Endothelial cell (in vitro differentiated cells): ENCODE data around the gene TBC1D3H. TPM values are rescaled to one million over a fixed set of nuclear protein-coding genes. Genes with fewer than 3 reads are reported as not detected.
"Not testable (repeated sequence)": the region's sequence is repeated elsewhere in the genome, so short reads cannot be mapped to it uniquely, and the experiment has no call there.

Experiments
- DNase-seq: peaks from one replicate; pipeline ENCODE4 v3.0.0; 2021; ENCODE audit warnings: low spot score
- H3K27ac Mint-ChIP-seq: one replicate; pipeline ENCODE4 v1.8.0; 2021; ENCODE audit warnings: mixed read lengths, inconsistent platforms; ENCODE audit not compliant: unreplicated experiment
- H3K27me3 Mint-ChIP-seq: one replicate; pipeline ENCODE4 v1.8.0; 2021; ENCODE audit warnings: mild to moderate bottlenecking, moderate library complexity, mixed read lengths, inconsistent platforms; ENCODE audit not compliant: unreplicated experiment
- H3K36me3 Mint-ChIP-seq: one replicate; pipeline ENCODE4 v1.8.0; 2021; ENCODE audit warnings: mild to moderate bottlenecking, low read depth, mixed read lengths, inconsistent platforms; ENCODE audit not compliant: unreplicated experiment
- H3K4me1 Mint-ChIP-seq: one replicate; pipeline ENCODE4 v1.8.0; 2021; ENCODE audit warnings: mild to moderate bottlenecking, mixed read lengths, inconsistent platforms; ENCODE audit not compliant: unreplicated experiment
- H3K4me3 Mint-ChIP-seq: one replicate; pipeline ENCODE4 v1.8.0; 2021; ENCODE audit warnings: mild to moderate bottlenecking, mixed read lengths, inconsistent platforms; ENCODE audit not compliant: unreplicated experiment
- H3K9me3 Mint-ChIP-seq: one replicate; pipeline ENCODE4 v1.8.0; 2021; ENCODE audit warnings: mixed read lengths, inconsistent platforms; ENCODE audit not compliant: unreplicated experiment
- long read RNA-seq: library from polyadenylated mRNA; unstranded; transcript quantifications from one replicate; pipeline ENCODE4 v2.0.0, GENCODE V29; 2020; ENCODE audit not compliant: unreplicated experiment
- total RNA-seq: library from RNA; stranded (reverse); fragmentation: NEBNext Ultra II Directional; extraction: Animal tissue kit (Norgen Biotek cat#: 25700); gene quantifications from one replicate; pipeline ENCODE4 v1.2.1, GENCODE V29; 2021; ENCODE audit not compliant: unreplicated experiment

Gene TBC1D3H
- not detected for total RNA-seq
- long read RNA-seq, result 0 reads

DNA sequence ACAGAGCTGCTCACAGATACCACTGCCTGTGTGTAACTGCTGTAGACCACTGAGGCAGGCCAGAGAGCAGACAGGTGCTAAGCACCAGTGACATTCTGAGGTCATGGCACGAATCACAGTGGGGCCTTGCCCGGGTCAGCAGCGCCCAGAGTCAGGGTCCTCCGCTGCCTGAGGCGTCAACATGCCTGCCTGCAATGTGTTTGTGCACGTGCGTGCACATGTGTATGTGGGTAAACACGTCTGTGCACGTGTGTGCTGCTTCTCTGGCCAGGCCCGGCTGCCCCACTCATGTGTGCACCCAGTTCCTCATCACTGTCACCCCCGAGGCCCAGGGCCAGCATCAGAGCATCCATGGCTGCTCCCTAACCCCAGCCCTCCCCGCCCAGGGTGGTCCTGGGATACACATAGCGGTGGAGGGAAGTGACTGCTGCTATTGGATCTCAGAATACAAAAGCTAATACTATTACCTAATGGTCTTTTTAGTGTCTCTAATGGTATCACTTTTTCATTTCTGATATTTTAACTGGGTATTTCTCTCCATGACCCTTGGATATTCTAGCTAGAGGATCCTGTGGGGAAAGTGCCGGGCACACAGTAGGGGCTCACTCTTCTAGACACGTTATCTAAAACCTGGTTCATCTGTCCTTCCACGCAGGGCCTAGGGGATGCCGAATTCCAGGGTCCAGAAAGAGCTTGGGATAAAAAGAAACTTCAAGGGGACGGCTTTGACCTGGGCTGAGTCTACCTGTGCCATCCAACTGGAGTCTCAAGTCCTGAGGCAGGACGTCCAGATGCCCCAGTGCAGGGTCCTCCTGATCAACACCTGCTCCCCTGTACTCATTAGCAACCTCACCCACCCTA lies at the start of gene TBC1D3H:
Gene TBC1D3H (minus strand): TSS at position 51 of the 861 bp plus-strand sequence. CDS start 1,540 bp downstream, outside the sequence.
- not testable (repeated sequence) for H3K36me3 Mint-ChIP-seq, H3K4me1 Mint-ChIP-seq, DNase-seq, H3K27me3 Mint-ChIP-seq, H3K27ac Mint-ChIP-seq, H3K9me3 Mint-ChIP-seq, H3K4me3 Mint-ChIP-seq

DNA sequence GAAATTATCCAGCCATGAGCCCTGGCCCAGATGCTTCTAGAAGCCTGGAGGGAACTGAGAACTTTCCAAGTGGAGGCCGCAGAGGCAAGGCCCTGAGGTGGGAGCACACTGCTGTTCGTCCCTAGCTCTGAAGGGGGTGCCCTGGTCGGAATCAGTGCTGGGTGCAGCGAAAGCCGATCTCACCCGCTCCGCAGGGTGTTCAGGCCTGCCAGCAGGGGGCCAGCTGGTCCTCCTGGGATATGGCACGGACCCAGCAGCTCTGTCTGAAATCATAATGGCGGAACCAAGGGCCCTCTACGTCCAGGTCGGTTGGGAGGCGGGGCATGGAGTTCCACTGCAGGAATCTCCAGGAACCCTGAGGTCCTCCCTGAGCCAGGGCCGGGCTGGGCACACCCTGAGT lies 40.7 kb upstream of the TBC1D3H start:
- not testable (repeated sequence) for H3K9me3 Mint-ChIP-seq, H3K27ac Mint-ChIP-seq, H3K27me3 Mint-ChIP-seq, H3K36me3 Mint-ChIP-seq, H3K4me1 Mint-ChIP-seq, H3K4me3 Mint-ChIP-seq
- DNase-seq, result peak; percentile 3

GRCh38 chr17:36415180-36415941 lies 27.1 kb upstream of the TBC1D3H start:
- H3K4me3 Mint-ChIP-seq, H3K36me3 Mint-ChIP-seq, H3K4me1 Mint-ChIP-seq, H3K27ac Mint-ChIP-seq, DNase-seq, H3K27me3 Mint-ChIP-seq, H3K9me3 Mint-ChIP-seq: not testable (repeated sequence)

GRCh38 chr17:36390943-36391645 lies 2.9 kb upstream of the TBC1D3H start:
- not testable (repeated sequence) for H3K9me3 Mint-ChIP-seq, H3K27me3 Mint-ChIP-seq, H3K36me3 Mint-ChIP-seq, H3K4me1 Mint-ChIP-seq, H3K4me3 Mint-ChIP-seq, DNase-seq, H3K27ac Mint-ChIP-seq

DNA sequence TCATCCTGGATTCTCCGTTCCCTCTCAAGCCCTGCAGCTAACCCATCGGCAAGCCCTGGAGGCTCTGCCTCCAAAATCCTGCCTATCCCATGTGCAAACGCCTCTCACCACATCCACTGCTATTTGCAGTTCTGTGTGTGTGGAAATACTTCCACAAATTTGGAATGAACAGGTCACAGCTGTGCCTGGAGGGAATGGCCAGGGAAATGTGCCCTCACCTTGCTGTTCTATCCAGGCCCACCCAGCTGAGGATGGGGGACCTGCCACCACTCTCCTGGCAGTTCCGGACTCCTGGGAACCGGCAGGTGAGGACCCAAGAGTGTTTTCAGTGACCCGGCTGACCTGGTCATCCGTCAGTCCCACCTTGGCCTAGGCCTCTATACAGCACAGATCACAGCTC lies 12.3 kb downstream of the TBC1D3H start:
- not testable (repeated sequence) for DNase-seq, H3K36me3 Mint-ChIP-seq, H3K4me1 Mint-ChIP-seq, H3K4me3 Mint-ChIP-seq, H3K27ac Mint-ChIP-seq, H3K27me3 Mint-ChIP-seq, H3K9me3 Mint-ChIP-seq

- not testable (repeated sequence) for H3K4me1 Mint-ChIP-seq, DNase-seq, H3K4me3 Mint-ChIP-seq, H3K27ac Mint-ChIP-seq, H3K27me3 Mint-ChIP-seq, H3K9me3 Mint-ChIP-seq, H3K36me3 Mint-ChIP-seq
These were observed 25.7 kb downstream of the TBC1D3H start for GRCh38 chr17:36362496-36362895.

Other genes starting within 250 kb of the TBC1D3H start
- 8.9 TPM for gene TBC1D3B, start 211.8 kb downstream of the TBC1D3H start, total RNA-seq
- 4.0 TPM for gene CCL3L1, start 191.7 kb downstream of the TBC1D3H start, total RNA-seq
- not detected for gene CCL4L2, start 177.4 kb downstream of the TBC1D3H start, total RNA-seq
- 0.23 TPM for gene TBC1D3I, start 123.9 kb downstream of the TBC1D3H start, total RNA-seq
- not detected for gene TBC1D3G, start 64.6 kb downstream of the TBC1D3H start, total RNA-seq
- 46.9 TPM for gene ZNHIT3, start 98.2 kb upstream of the TBC1D3H start, total RNA-seq
- 60.3 TPM for gene MYO19, start 146.4 kb upstream of the TBC1D3H start, total RNA-seq
- 5.4 TPM for gene PIGW, start 146.6 kb upstream of the TBC1D3H start, total RNA-seq
- gene GGNBP2, start 156.5 kb upstream of the TBC1D3H start, total RNA-seq, result 84.4 TPM
- gene DHRS11, start 203.4 kb upstream of the TBC1D3H start, total RNA-seq, result 3.9 TPM
- 1.7 TPM for gene MRM1, start 213.1 kb upstream of the TBC1D3H start, total RNA-seq